ENCODE measurements around the gene ANAPC15. TPM values are rescaled to one million over a fixed set of nuclear protein-coding genes. Genes with fewer than 3 reads are reported as not detected.

Gene ANAPC15
- polyA plus RNA-seq, 3 donors from 2014 or later: 70.9 to 76.7 (median 75.2) TPM

DNA sequence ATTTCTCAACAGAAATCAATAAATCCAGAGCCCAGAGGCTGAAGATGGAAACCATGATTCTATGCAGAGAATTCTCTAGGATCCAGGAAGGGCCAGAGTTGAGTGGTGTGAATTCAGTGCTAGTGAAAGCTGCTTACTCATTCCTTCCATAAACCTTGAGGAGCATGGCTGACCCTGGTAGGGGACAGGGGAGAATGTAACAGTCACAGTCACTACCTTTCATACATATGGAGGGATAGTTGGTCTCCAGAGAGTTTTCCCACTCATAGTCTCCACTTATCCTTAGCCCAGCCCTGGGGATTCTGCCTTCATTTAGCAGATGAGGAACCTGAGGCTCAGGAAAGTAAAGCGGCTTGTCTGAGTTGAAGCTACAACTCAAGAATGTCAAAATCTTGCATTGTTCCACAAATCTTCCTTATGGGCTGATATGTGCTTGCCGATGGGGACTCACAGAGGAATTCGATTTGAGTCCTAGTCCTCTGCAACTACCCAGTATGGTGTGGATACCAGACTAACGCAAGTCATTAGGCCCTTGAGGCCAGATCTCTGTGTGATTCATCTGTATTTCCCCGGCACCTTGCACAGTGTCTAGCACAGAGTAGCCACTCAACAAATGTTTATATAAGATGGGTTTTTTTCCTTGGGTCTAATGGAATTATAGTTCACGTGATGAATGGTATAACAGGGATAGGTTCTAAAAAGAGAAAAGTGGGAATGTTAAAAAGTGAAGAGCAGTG, 3.7 kb upstream of the ANAPC15 start:
- H3K9me3 Mint-ChIP-seq: no peaks in the 10 kb centered on the region
- H3K36me3 Mint-ChIP-seq: peaks cover 0 to 12% (median 3%) of the 10 kb centered on the region in 3 donors
- peaks cover 21 to 24% of the 10 kb centered on the region in 2 donors for H3K4me1 Mint-ChIP-seq
- no peak overlapping the region for H3K4me3 Mint-ChIP-seq
- DNase-seq: no peak
- no peak overlapping the region for H3K27ac Mint-ChIP-seq
- H3K27me3 Mint-ChIP-seq (ENCODE audit: low read depth in 3 of 3): peaks cover 7 to 31% (median 10%) of the 10 kb centered on the region in 3 donors

DNA sequence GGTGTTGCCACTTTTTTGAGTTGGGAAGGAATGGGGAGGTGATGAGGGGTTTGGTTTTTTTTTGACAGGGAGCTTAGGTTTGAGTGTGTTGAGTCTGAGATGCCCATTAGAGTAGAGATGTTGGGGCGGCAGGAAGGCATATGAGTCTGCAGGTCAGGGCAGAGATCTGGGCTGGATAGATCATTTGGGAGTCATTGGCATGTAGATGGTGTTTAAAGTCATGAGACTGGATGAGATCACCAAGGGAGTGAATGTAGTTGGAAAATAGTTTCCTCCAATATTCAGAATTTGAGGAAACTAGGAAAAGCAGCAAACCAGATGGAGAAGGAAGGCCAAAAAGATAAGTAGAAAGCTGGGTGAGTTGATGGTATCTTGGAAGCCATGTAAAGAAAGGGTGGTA, 2.1 kb upstream of the ANAPC15 start:
- DNase-seq: no peak
- H3K4me3 Mint-ChIP-seq: no peak overlapping the region
- peaks cover 8 to 27% (median 10%) of the 10 kb centered on the region in 3 donors for H3K27me3 Mint-ChIP-seq (ENCODE audit: low read depth in 3 of 3)
- H3K9me3 Mint-ChIP-seq: no peaks in the 10 kb centered on the region
- H3K36me3 Mint-ChIP-seq: peaks cover 4 to 17% (median 4%) of the 10 kb centered on the region in 3 donors
- peak overlapping the region in 3 of 6 donors; percentile 42 to 97 (median 54) for H3K27ac Mint-ChIP-seq
- H3K4me1 Mint-ChIP-seq: peaks cover 25 to 29% of the 10 kb centered on the region in 2 donors

GRCh38 chr11:72112978-72113808, 698 bp upstream of the ANAPC15 start:
- Mint-ChIP-seq H3K27me3 (ENCODE audit: low read depth in 3 of 3) (peaks cover 8 to 17% (median 10%) of the 10 kb centered on the region in 3 donors), H3K4me1 (peaks cover 25 to 29% of the 10 kb centered on the region in 2 donors), H3K9me3 (no peaks in the 10 kb centered on the region), H3K27ac (peak overlapping the region; percentile 93 to 98 (median 97)), H3K4me3 (peak overlapping the region; percentile 91 to 99 (median 96)), H3K36me3 (peaks cover 4 to 17% (median 4%) of the 10 kb centered on the region in 3 donors)
- DNase-seq: no peak

DNA sequence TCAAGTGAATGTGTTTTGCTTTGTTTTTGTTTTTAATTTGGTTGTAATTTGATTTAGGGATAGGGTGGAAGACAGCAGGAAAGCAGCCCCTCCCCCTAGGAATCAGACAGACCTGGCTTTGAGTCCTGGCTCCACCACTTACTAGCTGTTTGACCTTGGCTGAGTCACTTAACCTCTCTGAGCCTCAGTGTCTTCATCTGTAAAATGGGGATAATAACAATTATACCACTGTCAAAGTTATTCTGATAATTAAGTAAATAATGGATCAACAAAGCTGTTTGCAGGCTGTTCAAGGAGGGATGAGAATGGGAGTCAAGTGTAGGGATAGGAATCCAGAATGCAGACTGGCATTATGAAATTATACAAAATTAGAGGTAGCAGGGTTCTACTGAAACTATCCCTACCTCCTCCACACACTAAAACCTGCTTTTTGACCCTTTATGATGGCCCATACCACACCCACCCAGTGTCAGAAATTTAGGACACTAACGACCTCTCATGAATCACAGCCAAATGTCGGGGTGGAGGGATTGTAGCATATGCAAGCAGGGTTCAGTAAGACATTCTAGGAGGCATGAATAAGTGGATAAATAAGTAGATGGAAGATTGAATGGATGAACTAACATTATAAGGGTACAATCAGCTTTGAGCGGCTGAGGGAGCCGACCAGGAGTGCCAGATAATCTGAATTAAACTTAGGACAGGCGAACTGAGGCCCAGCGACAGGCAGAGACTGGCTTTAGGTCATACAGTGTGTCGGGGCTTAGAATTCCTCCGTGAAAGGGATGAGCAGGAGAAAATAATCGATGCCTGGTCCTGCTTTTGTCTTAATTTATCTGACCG, 974 bp downstream of the ANAPC15 start:
- H3K27ac Mint-ChIP-seq: peak overlapping the region; percentile 93 to 98 (median 97)
- H3K4me3 Mint-ChIP-seq: peak overlapping the region; percentile 91 to 99 (median 96)
- H3K36me3 Mint-ChIP-seq: peaks cover 4 to 22% (median 10%) of the 10 kb centered on the region in 3 donors
- H3K4me1 Mint-ChIP-seq: peaks cover 26 to 29% of the 10 kb centered on the region in 2 donors
- H3K27me3 Mint-ChIP-seq (ENCODE audit: low read depth in 3 of 3): peaks cover 8 to 12% (median 10%) of the 10 kb centered on the region in 3 donors
- DNase-seq: no peak
- H3K9me3 Mint-ChIP-seq: no peaks in the 10 kb centered on the region

DNA sequence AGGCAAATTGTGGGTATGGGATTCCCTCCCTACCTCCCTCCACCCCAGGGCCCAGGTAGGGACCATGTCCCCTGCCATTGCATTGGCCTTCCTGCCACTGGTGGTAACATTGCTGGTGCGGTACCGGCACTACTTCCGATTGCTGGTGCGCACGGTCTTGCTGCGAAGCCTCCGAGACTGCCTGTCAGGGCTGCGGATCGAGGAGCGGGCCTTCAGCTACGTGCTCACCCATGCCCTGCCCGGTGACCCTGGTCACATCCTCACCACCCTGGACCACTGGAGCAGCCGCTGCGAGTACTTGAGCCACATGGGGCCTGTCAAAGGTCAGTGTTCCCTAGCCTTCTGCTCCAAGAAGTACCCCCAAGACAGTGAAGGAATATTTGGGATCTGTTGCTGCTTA, 6.6 kb downstream of the ANAPC15 start, which contains the start of gene TOMT:
Gene TOMT, plus strand, starts transcription at position 37 of the 400 bp plus-strand sequence. Its CDS starts 28 bp downstream, at position 65.
- H3K9me3 Mint-ChIP-seq: no peaks in the 10 kb centered on the region
- peak within 1 kb of the TSS in 1 of 5 donors; percentile 37 for H3K4me3 Mint-ChIP-seq
- DNase-seq: no peak
- peaks cover 38 to 39% of the 10 kb centered on the region in 2 donors for H3K4me1 Mint-ChIP-seq
- peak within 1 kb of the TSS in 5 of 6 donors; percentile 23 to 71 (median 66) for H3K27ac Mint-ChIP-seq
- peaks cover 4 to 10% (median 10%) of the 10 kb centered on the region in 3 donors for H3K36me3 Mint-ChIP-seq
- peaks cover 4 to 21% (median 10%) of the 10 kb centered on the region in 3 donors for H3K27me3 Mint-ChIP-seq (ENCODE audit: low read depth in 3 of 3)

DNA sequence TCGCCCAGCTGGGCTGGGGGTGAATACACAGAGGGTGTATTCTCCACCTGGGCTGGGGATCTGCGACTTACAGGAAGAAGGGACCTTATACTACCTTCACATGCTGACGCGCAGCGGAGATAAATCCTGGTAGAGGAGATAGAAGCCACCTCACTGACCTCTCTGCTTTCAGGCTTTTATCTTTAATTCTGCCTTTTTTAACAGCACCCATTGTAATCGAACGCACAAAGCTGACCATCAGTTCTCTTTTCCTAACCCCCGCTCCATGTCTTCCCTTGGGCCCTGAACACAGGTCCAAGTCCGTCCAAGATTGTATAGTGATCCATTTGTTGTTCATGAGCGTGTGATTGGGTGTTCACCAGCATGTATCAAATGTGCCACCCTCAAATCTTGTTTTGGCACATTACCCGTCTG, 8.7 kb downstream of the ANAPC15 start:
- H3K4me3 Mint-ChIP-seq: peak overlapping the region; percentile 90 to 98 (median 93)
- H3K9me3 Mint-ChIP-seq: no peaks in the 10 kb centered on the region
- DNase-seq: no peak
- peaks cover 4 to 21% (median 12%) of the 10 kb centered on the region in 3 donors for H3K27me3 Mint-ChIP-seq (ENCODE audit: low read depth in 3 of 3)
- H3K27ac Mint-ChIP-seq: peak overlapping the region; percentile 89 to 97 (median 96)
- H3K4me1 Mint-ChIP-seq: peaks cover 44 to 47% of the 10 kb centered on the region in 2 donors
- peaks cover 0 to 6% (median 5%) of the 10 kb centered on the region in 3 donors for H3K36me3 Mint-ChIP-seq

GRCh38 chr11:72102946-72103753, 9.3 kb downstream of the ANAPC15 start, which contains the start of gene LAMTOR1:
Gene LAMTOR1 (minus strand): TSS chr11:72103297. CDS start chr11:72103224, 73 bp downstream.
- peaks cover 4 to 21% (median 12%) of the 10 kb centered on the region in 3 donors for H3K27me3 Mint-ChIP-seq (ENCODE audit: low read depth in 3 of 3)
- peak within 1 kb of the TSS; percentile 90 to 98 (median 93) for H3K4me3 Mint-ChIP-seq
- H3K4me1 Mint-ChIP-seq: peaks cover 44 to 47% of the 10 kb centered on the region in 2 donors
- peak within 1 kb of the TSS; percentile 89 to 97 (median 96) for H3K27ac Mint-ChIP-seq
- no peaks in the 10 kb centered on the region for H3K9me3 Mint-ChIP-seq
- peaks cover 0 to 10% (median 5%) of the 10 kb centered on the region in 3 donors for H3K36me3 Mint-ChIP-seq
- DNase-seq: peak; percentile 96 to 98 (median 97)

DNA sequence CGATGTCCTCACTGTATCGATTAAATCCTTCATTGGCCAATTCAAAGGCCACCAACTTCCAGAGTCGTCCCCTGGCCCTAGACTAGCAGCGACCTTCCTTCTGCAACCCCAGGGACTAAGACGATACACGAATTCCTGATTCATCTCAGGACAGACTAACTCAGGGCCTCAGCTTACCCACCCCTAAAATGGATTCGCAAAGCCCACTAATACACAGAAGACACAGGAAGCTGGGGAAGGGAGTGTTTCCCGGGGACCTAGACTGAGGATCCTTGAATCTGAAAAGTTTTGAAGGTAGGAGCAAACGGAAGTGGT, 9.9 kb downstream of the ANAPC15 start:
- peak overlapping the region; percentile 90 to 98 (median 93) for H3K4me3 Mint-ChIP-seq
- peaks cover 4 to 21% (median 12%) of the 10 kb centered on the region in 3 donors for H3K27me3 Mint-ChIP-seq (ENCODE audit: low read depth in 3 of 3)
- peak overlapping the region; percentile 89 to 97 (median 96) for H3K27ac Mint-ChIP-seq
- no peaks in the 10 kb centered on the region for H3K9me3 Mint-ChIP-seq
- H3K36me3 Mint-ChIP-seq: peaks cover 0 to 15% (median 5%) of the 10 kb centered on the region in 3 donors
- DNase-seq: no peak
- H3K4me1 Mint-ChIP-seq: peaks cover 44 to 47% of the 10 kb centered on the region in 2 donors

DNA sequence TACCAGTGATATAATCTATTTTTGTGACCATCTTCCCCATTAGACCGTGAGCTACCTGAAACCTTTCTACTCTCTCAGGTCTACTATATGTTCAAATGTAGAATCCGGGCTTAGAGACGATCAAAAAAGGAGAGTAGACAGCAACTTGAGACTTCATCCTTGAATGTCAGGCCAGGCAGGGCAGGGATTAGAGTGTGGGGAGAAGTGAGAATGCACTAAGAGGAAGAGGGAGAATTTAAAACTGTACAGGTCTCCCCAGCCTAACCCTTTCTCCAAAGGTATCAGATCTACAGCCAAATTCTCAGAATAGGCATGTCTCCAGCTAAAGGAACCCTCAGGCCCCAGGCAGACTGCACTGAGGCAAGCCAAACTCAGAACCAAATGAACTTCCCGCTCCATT, 10.3 kb downstream of the ANAPC15 start:
- no peak for DNase-seq
- H3K9me3 Mint-ChIP-seq: no peaks in the 10 kb centered on the region
- H3K36me3 Mint-ChIP-seq: peaks cover 0 to 11% (median 2%) of the 10 kb centered on the region in 3 donors
- peaks cover 4 to 21% (median 12%) of the 10 kb centered on the region in 3 donors for H3K27me3 Mint-ChIP-seq (ENCODE audit: low read depth in 3 of 3)
- H3K4me3 Mint-ChIP-seq: peak overlapping the region; percentile 90 to 98 (median 93)
- peaks cover 42 to 47% of the 10 kb centered on the region in 2 donors for H3K4me1 Mint-ChIP-seq
- peak overlapping the region; percentile 89 to 97 (median 96) for H3K27ac Mint-ChIP-seq

GRCh38 chr11:72100462-72100861, 12.0 kb downstream of the ANAPC15 start:
- peak overlapping the region; percentile 43 to 96 (median 77) for H3K27ac Mint-ChIP-seq
- H3K4me1 Mint-ChIP-seq: peaks cover 42 to 47% of the 10 kb centered on the region in 2 donors
- peaks cover 0 to 14% (median 0%) of the 10 kb centered on the region in 3 donors for H3K36me3 Mint-ChIP-seq
- H3K4me3 Mint-ChIP-seq: peak overlapping the region in 1 of 5 donors; percentile 12
- H3K9me3 Mint-ChIP-seq: no peaks in the 10 kb centered on the region
- DNase-seq: no peak
- H3K27me3 Mint-ChIP-seq (ENCODE audit: low read depth in 3 of 3): peaks cover 4 to 21% (median 12%) of the 10 kb centered on the region in 3 donors

- Mint-ChIP-seq H3K4me1 (peaks cover 42 to 47% of the 10 kb centered on the region in 2 donors), H3K36me3 (peaks cover 0 to 14% (median 0%) of the 10 kb centered on the region in 3 donors), H3K9me3 (no peaks in the 10 kb centered on the region), H3K27ac (peak overlapping the region in 2 of 6 donors; percentile 43 to 89), H3K27me3 (ENCODE audit: low read depth in 3 of 3) (peaks cover 4 to 21% (median 12%) of the 10 kb centered on the region in 3 donors), H3K4me3 (no peak overlapping the region)
- no peak for DNase-seq
Measured at GRCh38 chr11:72100009-72100408, 12.5 kb downstream of the ANAPC15 start.

GRCh38 chr11:72098741-72099140, 13.8 kb downstream of the ANAPC15 start:
- H3K27ac Mint-ChIP-seq: no peak overlapping the region
- DNase-seq: no peak
- no peak overlapping the region for H3K4me3 Mint-ChIP-seq
- H3K27me3 Mint-ChIP-seq (ENCODE audit: low read depth in 3 of 3): peaks cover 4 to 17% (median 9%) of the 10 kb centered on the region in 3 donors
- no peaks in the 10 kb centered on the region for H3K9me3 Mint-ChIP-seq
- peaks cover 32 to 37% of the 10 kb centered on the region in 2 donors for H3K4me1 Mint-ChIP-seq
- H3K36me3 Mint-ChIP-seq: peaks cover 0 to 14% (median 0%) of the 10 kb centered on the region in 3 donors

Data from immature natural killer cell (primary cell).